GM19240 (cell line): Measurements from ENCODE around the gene UBA3.

ENCODE experiments used
- DNase-seq: peaks from one replicate; pipeline ENCODE4 v3.0.0; 2011; ENCODE audit warnings: low spot score; ENCODE audit not compliant: insufficient read length

Gene UBA3

GRCh38 chr3:69080233-69080920 lies at the start of gene UBA3:
UBA3 (minus strand) TSS chr3:69080365; CDS start chr3:69080353, 12 bp downstream.
- DNase-seq = no peak

- no peak for DNase-seq
Observed at GRCh38 chr3:69129531-69129930, 49.4 kb upstream of the UBA3 start.

DNA sequence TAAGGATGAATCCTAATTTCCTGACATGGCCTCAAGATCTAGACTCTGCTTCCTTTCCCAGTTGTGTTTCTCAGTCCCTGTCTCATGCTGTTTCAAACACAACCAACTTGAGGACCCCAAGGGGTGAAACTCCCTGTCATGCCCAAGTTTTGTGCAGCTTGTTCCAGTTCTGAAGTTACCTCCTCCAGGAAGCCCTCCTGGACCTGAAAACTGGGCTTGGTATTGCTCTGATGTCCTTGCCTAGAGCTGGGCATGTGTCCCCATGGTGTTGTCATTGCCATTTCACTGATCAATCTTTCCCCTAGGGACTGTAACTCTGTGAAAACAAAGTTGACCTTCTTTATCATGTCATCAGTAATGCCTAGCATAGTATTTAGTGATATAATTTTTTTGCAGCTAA lies 48.3 kb upstream of the UBA3 start:
- DNase-seq = no peak

GRCh38 chr3:69126999-69127398 lies 46.8 kb upstream of the UBA3 start:
- no peak for DNase-seq

DNA sequence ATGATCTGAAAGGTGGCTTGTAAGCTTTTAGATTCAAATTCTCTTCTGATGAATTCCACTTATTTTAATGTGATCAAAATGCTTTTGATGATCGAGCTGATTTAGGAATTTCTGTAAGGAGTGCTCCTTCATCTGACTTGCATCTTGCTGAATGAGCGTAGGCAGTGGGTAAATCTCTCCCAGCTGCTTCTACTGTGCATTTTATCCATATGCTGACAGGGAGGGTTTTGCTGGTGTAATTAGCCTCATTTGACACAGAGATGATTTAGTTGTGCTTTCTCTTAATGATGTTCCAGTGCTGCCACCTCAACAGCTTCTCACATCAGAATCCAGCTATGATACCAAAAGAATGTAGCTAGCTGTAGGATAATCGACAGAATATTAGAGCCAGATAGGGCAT lies 46.1 kb upstream of the UBA3 start:
- DNase-seq = no peak

- DNase-seq = no peak
Observed at GRCh38 chr3:69122403-69122802, 42.2 kb upstream of the UBA3 start, which contains the start of gene LMOD3. LMOD3 (minus strand) TSS chr3:69122595; CDS start chr3:69122386, 209 bp downstream.

DNA sequence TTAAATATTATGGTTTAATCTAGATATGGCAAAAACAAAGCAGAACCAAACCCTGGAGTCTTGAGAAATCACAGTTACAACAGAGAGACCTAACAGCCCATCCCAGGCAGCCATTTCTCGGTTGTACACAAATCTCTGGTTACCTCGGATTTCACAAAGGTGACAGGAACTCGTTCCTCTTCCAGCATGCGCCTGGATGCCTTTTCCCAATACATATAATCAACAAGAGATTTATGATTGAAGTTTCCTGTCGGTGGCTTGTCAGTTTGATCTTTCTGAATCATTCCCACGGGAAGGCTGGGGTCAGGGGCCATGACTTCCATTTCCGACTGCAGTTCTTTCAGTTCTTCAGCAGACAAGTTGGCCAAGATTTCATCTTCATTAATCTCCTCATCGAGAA lies 41.8 kb upstream of the UBA3 start:
- DNase-seq = no peak

DNA sequence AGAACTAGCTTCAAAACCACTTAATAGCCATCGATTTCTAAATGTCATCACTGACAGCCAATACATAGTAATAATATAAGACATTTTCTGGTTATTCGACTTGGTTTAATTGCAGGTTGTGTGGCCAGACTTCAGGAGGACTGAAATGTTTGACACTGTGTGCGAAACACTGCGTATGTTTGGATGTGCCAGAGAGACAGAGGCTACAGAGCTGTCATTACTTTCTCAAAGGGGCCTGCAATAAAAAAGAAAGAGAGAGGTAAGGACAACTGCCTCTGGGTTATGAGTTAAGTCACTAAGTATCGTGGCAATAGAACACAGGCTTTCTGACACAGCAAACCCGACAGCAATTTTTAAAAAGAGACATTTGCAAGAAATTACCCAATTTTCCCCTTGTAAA lies 41.3 kb upstream of the UBA3 start:
- no peak for DNase-seq

- DNase-seq = peak; percentile 25
Observed at GRCh38 chr3:69120879-69121464, 40.8 kb upstream of the UBA3 start.

DNA sequence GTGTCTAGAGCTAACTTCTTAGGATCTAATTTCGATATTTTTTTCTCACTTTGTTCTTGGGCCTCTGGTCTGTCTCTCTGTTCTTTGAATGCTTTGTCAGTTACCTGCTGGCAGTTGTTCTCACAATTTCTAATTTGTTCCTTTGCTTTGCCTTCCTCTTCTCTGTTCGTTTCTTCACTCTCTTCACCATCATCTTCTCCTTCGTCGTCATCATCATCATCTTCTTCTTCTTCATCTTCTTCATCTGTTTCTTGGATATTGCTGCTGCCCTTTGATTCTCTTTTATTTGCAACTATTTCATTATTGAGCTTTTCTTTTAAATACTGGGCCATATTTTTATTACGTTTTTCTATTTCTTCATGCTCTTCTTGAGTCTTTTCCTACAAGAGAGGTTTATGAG lies 39.5 kb upstream of the UBA3 start:
- no peak for DNase-seq

DNA sequence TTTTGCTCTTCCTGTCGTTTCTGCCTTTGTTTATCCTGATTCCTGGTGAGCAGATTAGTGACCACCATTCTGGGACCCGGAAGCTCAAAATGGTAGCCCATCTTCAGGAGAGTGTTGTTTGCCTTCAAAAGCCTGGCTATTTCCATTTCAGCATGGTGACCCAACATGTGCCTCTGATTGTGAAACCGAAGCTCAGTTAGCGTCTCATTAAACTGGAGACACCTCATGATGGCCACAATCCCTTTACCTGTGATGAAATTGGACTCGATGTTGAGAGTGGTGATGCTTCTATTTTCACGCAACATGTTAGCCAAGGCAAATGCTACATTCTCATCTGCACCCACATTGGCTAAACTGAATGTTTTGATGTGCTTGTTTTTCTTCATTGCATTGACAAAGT lies 39.0 kb upstream of the UBA3 start:
- no peak for DNase-seq

- DNase-seq = no peak
Observed at GRCh38 chr3:69118555-69118954, 38.4 kb upstream of the UBA3 start.

GRCh38 chr3:69116897-69117296 lies 36.7 kb upstream of the UBA3 start:
- DNase-seq = no peak

- DNase-seq = no peak
Observed at GRCh38 chr3:69116162-69116561, 36.0 kb upstream of the UBA3 start.

- DNase-seq = no peak
Observed at GRCh38 chr3:69115731-69116130, 35.6 kb upstream of the UBA3 start.

- DNase-seq = no peak
Observed at GRCh38 chr3:69113536-69113935, 33.4 kb upstream of the UBA3 start.

DNA sequence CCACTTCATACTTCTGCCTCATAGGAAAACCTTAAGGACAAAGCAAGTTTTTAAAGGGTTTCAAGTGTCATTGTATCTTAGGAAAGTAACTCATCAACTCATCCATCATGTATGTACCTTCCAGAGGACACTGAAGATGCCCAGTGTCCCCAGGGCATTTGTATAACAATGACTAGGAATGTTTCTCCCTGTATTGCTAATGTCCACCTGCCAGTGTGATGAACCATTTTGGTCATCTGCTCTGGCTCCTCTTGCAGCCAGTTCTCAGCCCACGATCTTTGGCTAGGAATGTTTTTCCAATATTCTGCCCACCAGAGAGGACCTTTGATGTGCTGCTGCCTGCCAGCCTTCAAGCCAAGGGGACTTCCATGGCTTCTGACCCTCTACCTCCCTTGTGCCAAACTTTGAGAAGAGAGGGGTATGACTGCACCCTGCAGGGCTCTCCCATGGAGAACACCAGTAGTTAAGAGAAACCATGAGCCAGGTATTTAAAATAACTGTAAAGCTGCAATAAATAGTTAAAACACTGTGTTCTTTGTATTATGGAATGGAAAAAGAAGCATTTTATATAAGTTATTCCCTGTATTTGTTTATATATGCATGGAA lies 30.9 kb upstream of the UBA3 start:
- DNase-seq = no peak

GRCh38 chr3:69108811-69109210 lies 28.6 kb upstream of the UBA3 start:
- DNase-seq = no peak

DNA sequence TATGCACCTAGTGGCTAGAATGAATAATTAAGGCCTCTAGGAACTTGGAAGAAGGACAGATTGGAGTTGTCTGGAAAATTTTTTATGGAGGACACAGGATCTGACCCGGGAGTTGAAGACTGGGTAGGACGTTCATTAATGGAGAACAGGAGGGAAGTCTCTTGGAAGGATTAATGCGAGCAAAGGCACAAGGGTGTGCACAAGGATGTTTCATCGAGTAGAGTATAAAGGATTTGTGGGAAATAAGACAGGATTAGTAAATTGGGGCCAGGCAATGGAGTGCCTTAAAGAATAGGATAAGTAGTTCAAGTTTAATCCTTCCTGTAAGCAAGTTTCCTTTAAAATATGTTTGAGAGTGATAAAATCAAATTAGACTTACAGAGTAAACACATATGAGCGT lies 27.7 kb upstream of the UBA3 start:
- DNase-seq = no peak

- no peak for DNase-seq
Observed at GRCh38 chr3:69105320-69105719, 25.2 kb upstream of the UBA3 start.

GRCh38 chr3:69104586-69104985 lies 24.4 kb upstream of the UBA3 start:
- DNase-seq = no peak

DNA sequence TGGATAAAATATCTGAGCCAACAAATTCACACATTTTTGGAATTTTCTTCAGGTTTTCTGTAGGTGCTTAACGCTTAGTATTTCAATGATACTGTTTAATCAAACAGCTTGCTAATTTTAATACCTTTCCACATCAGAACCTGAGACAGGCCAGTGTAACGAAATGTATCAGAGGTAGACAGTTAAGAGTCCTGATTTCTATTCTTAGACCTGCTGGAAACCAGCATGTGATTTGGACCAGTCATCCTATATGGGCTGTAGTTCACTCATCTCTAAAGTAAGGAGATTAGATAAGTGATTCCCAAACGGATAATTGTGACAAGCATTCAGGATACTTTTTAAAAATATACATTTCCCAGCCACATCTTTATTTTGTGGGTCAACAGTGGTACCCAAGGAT lies 23.0 kb upstream of the UBA3 start:
- DNase-seq = no peak

DNA sequence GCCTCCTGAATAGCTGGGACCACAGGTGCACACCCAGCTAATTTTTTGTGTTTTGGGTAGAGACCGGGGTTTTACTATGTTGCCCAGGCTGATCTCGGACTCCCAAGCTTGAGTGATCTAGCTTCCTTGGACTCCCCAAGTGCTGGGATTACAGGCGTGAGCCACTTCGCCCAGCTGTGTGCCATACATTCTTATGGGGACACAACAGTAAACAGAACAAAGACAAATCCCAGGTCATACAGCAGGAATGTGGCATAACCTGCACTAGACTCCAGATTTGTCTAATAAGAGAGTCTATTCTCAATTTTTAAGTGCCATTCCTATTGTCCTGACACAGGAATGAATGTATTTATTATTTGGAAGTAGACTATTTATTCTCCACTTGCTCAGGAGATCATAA lies 22.2 kb upstream of the UBA3 start:
- no peak for DNase-seq
